IPS DF 6.9 (cell line): Measurements from ENCODE around the gene CTSZ.

ENCODE experiments used
- DNase-seq: peaks from one replicate; pipeline ENCODE4 v3.0.0-alpha.2; 2013; ENCODE audit warnings: low read depth, low spot score
- H3K27ac ChIP-seq: one replicate; pipeline ENCODE4 v1.5.1; 2013; ENCODE audit warnings: low read length, control low read depth
- H3K27me3 ChIP-seq: 2 replicates; pipeline ENCODE4 v1.6.1; 2013; ENCODE audit warnings: mild to moderate bottlenecking, low read length; ENCODE audit not compliant: control insufficient read depth, insufficient read depth
- H3K36me3 ChIP-seq: 2 replicates; pipeline ENCODE4 v1.6.1; 2013; ENCODE audit warnings: low read length; ENCODE audit not compliant: control insufficient read depth, insufficient read depth
- H3K4me1 ChIP-seq: 2 replicates; pipeline ENCODE4 v1.6.1; 2013; ENCODE audit warnings: low read length; ENCODE audit not compliant: control insufficient read depth, insufficient read depth
- H3K4me3 ChIP-seq: 2 replicates; pipeline ENCODE4 v1.5.1; 2013; ENCODE audit warnings: mild to moderate bottlenecking, low read length
- H3K9me3 ChIP-seq: 2 replicates; pipeline ENCODE4 v1.6.1; 2013; ENCODE audit warnings: low read length, inconsistent platforms; ENCODE audit not compliant: control insufficient read depth, insufficient read depth
- WGBS: extraction: QIAGEN DNeasy Blood & Tissue Kit; methylation state at CpG from one replicate; pipeline ENCODE4 v1.1.7; 2013; ENCODE audit warnings: mixed read lengths, missing lambda C conversion rate; ENCODE audit not compliant: insufficient read length, insufficient coverage; 5-methylcytosine and 5-hydroxymethylcytosine counted together

Gene CTSZ

GRCh38 chr20:58980711-58981627 lies 26.1 kb downstream of the CTSZ start, which contains the start of gene NELFCD:
Gene NELFCD (plus strand): TSS chr20:58981256. CDS start chr20:58981310, 54 bp downstream.
- Histone ChIP-seq H3K36me3 (no peaks in the 10 kb centered on the region), H3K9me3 (no peaks in the 10 kb centered on the region), H3K4me1 (peaks cover 3% of the 10 kb centered on the region; the same call in 1 of the 2 replicates), H3K27me3 (no peaks in the 10 kb centered on the region), H3K4me3 (peak within 1 kb of the TSS; percentile 71), H3K27ac (no peak within 1 kb of the TSS)
- WGBS, result no CpG with 5 or more reads among the region's 109 CpGs
- DNase-seq, result peak; percentile 43

GRCh38 chr20:58978351-58979190 lies 28.5 kb downstream of the CTSZ start:
- no peak overlapping the region for H3K27ac ChIP-seq
- DNase-seq, result no peak
- no peaks in the 10 kb centered on the region for H3K9me3 ChIP-seq
- no peaks in the 10 kb centered on the region for H3K36me3 ChIP-seq
- WGBS, result no CpG with 5 or more reads among the region's 6 CpGs
- H3K4me3 ChIP-seq, result no peak overlapping the region
- H3K27me3 ChIP-seq, result no peaks in the 10 kb centered on the region
- H3K4me1 ChIP-seq, result peaks cover 3% of the 10 kb centered on the region; the same call in 1 of the 2 replicates

GRCh38 chr20:58976061-58976730 lies 30.9 kb downstream of the CTSZ start:
- no peak for DNase-seq
- H3K27me3 ChIP-seq, result no peaks in the 10 kb centered on the region
- H3K27ac ChIP-seq, result no peak overlapping the region
- no peaks in the 10 kb centered on the region for H3K36me3 ChIP-seq
- no peaks in the 10 kb centered on the region; the same call in 1 of the 2 replicates for H3K4me1 ChIP-seq
- no CpG with 5 or more reads among the region's 3 CpGs for WGBS
- no peaks in the 10 kb centered on the region for H3K9me3 ChIP-seq
- H3K4me3 ChIP-seq, result no peak overlapping the region

DNA sequence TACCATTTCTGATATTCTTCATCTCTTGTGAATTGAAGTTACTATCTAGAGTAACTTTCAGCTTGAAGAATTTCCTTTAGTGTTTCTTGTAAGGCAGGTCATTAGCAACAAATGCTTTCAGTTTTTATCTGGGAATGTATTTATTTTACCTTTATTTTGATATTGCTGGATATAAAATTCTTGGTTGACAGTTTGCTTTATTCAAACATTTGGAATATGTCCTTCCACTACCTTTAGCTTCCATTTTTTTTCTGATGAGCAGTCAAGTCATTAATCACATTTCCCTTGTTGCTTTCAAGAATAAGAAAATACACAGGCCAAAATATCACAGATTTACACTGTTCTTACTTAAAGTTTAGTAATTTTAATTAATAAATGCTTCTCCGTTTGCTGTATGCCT lies 31.7 kb downstream of the CTSZ start:
- Histone ChIP-seq H3K27me3 (no peaks in the 10 kb centered on the region), H3K27ac (no peak overlapping the region), H3K4me1 (no peaks in the 10 kb centered on the region; the same call in 1 of the 2 replicates), H3K36me3 (no peaks in the 10 kb centered on the region), H3K4me3 (no peak overlapping the region), H3K9me3 (no peaks in the 10 kb centered on the region)
- DNase-seq, result no peak
- WGBS, result no CpG with 5 or more reads among the region's 1 CpG

- DNase-seq, result no peak
- WGBS, result no CpG with 5 or more reads among the region's 3 CpGs
- no peak overlapping the region for H3K4me3 ChIP-seq
- no peaks in the 10 kb centered on the region; the same call in 1 of the 2 replicates for H3K4me1 ChIP-seq
- no peaks in the 10 kb centered on the region for H3K27me3 ChIP-seq
- no peaks in the 10 kb centered on the region for H3K36me3 ChIP-seq
- no peak overlapping the region for H3K27ac ChIP-seq
- H3K9me3 ChIP-seq, result no peaks in the 10 kb centered on the region
Measured at GRCh38 chr20:58973866-58974265, 33.2 kb downstream of the CTSZ start.

DNA sequence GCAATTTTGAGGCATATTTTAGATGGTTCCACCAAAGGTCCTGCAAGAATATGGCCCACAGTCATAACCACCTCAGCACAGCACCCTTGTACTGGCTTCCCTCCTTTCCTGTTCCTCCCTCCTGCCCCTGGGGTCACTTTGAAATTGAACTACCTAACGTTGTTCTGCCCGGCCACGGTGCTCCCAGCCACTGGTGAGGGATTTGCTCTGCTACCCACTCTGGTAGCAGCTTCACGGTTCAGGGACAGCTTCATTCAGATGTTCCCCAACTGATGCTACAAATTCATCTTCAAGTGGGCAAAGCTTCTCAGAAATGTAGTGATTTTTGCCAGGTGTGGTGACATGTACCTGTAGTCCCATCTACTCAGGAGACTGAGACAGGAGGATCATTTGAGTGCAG lies 33.9 kb downstream of the CTSZ start:
- DNase-seq, result no peak
- WGBS, result no CpG with 5 or more reads among the region's 4 CpGs

GRCh38 chr20:58971429-58971828 lies 35.6 kb downstream of the CTSZ start:
- no CpG with 5 or more reads among the region's 6 CpGs for WGBS
- DNase-seq, result no peak
- Histone ChIP-seq H3K27me3 (no peaks in the 10 kb centered on the region), H3K4me3 (no peak overlapping the region), H3K36me3 (no peaks in the 10 kb centered on the region), H3K27ac (no peak overlapping the region), H3K4me1 (no peaks in the 10 kb centered on the region), H3K9me3 (no peaks in the 10 kb centered on the region)

More for the DNA sequence above, 33.9 kb downstream of the CTSZ start:
- Histone ChIP-seq H3K36me3 (no peaks in the 10 kb centered on the region), H3K27me3 (no peaks in the 10 kb centered on the region), H3K4me1 (no peaks in the 10 kb centered on the region; the same call in 1 of the 2 replicates), H3K27ac (no peak overlapping the region), H3K9me3 (no peaks in the 10 kb centered on the region), H3K4me3 (no peak overlapping the region)

- WGBS, result no CpG with 5 or more reads among the region's 1 CpG
Measured at GRCh38 chr20:58970146-58970545, 36.9 kb downstream of the CTSZ start.

GRCh38 chr20:58969439-58969838 lies 37.6 kb downstream of the CTSZ start:
- H3K27me3 ChIP-seq, result no peaks in the 10 kb centered on the region
- H3K4me3 ChIP-seq, result no peak overlapping the region
- H3K9me3 ChIP-seq, result no peaks in the 10 kb centered on the region
- H3K4me1 ChIP-seq, result no peaks in the 10 kb centered on the region
- no peak for DNase-seq
- no CpG with 5 or more reads among the region's 2 CpGs for WGBS
- H3K27ac ChIP-seq, result no peak overlapping the region
- no peaks in the 10 kb centered on the region for H3K36me3 ChIP-seq

More at GRCh38 chr20:58970146-58970545, 36.9 kb downstream of the CTSZ start:
- Histone ChIP-seq H3K27me3 (no peaks in the 10 kb centered on the region), H3K27ac (no peak overlapping the region), H3K9me3 (no peaks in the 10 kb centered on the region), H3K4me1 (no peaks in the 10 kb centered on the region), H3K4me3 (no peak overlapping the region), H3K36me3 (no peaks in the 10 kb centered on the region)
- DNase-seq, result no peak
